ENCODE data around the gene MRPS34.

MRPS34 gene

DNA sequence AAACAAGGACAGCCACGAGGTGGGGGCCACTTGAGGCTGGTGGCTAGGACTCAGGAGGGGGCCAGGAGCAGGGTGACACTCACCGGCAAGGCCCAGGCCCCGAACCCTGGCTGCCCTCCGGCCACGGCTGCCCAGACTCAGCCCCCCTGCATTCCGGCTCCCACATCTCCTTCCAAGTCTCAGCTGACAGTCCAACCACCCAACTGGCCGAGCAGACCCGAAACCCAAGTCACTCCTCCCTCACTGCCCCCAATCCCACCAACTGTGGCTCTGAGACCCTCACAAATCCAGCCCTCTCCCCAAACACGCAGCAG is 44.3 kb upstream of the MRPS34 start (continued):
- TF ChIP-seq ZNF658 (tag by site-specific recombination; IDR thresholded peaks at IDR 0.05): no peak

GRCh38 chr16:1816396-1817275 is 43.7 kb upstream of the MRPS34 start:
- no peak overlapping the region for H3K27ac ChIP-seq (ENCODE audit: extremely low read depth, low read depth, low read length)
- peaks cover 0 to 65% of the 10 kb centered on the region in 2 experiments; a peak in 2 of 3 replicates for H3K36me3 ChIP-seq (ENCODE audit: control insufficient read depth in 2 of 2, insufficient read depth in 1 of 2, low read length in 2 of 2)
- TF ChIP-seq, protein P1, sequence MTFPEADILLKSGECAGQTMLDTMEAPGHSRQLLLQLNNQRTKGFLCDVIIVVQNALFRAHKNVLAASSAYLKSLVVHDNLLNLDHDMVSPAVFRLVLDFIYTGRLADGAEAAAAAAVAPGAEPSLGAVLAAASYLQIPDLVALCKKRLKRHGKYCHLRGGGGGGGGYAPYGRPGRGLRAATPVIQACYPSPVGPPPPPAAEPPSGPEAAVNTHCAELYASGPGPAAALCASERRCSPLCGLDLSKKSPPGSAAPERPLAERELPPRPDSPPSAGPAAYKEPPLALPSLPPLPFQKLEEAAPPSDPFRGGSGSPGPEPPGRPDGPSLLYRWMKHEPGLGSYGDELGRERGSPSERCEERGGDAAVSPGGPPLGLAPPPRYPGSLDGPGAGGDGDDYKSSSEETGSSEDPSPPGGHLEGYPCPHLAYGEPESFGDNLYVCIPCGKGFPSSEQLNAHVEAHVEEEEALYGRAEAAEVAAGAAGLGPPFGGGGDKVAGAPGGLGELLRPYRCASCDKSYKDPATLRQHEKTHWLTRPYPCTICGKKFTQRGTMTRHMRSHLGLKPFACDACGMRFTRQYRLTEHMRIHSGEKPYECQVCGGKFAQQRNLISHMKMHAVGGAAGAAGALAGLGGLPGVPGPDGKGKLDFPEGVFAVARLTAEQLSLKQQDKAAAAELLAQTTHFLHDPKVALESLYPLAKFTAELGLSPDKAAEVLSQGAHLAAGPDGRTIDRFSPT (tag by site-specific recombination; IDR thresholded peaks at IDR 0.05): no peak
- no peak for TF ChIP-seq REPIN1 (tag by site-specific recombination; IDR thresholded peaks at IDR 0.05; ENCODE audit: low read depth)
- TF ChIP-seq ZNF16 (tag by site-specific recombination; IDR thresholded peaks at IDR 0.05; ENCODE audit: low read depth): no peak
- H3K4me1 ChIP-seq (ENCODE audit: control insufficient read depth, insufficient read depth, low read length): no peaks in the 10 kb centered on the region
- POLR2A ChIA-PET: interaction anchor here (0.7 to 0.8 kb wide), 2 partner anchors 34 to 1174 kb away, joined by 3 read pairs; partner anchors contain the start of genes NUBP2 and SPSB3
- CTCF ChIA-PET: interaction anchor here (0.5 kb wide), 1 partner anchor 1040 kb away, joined by 5 read pairs; no protein-coding TSS in a partner anchor
- H3K9me3 ChIP-seq (ENCODE audit: control insufficient read depth, insufficient read depth, low read depth, low read length): no peaks in the 10 kb centered on the region
- no peak overlapping the region for H3K4me3 ChIP-seq (ENCODE audit: low read depth, low read length)

DNA sequence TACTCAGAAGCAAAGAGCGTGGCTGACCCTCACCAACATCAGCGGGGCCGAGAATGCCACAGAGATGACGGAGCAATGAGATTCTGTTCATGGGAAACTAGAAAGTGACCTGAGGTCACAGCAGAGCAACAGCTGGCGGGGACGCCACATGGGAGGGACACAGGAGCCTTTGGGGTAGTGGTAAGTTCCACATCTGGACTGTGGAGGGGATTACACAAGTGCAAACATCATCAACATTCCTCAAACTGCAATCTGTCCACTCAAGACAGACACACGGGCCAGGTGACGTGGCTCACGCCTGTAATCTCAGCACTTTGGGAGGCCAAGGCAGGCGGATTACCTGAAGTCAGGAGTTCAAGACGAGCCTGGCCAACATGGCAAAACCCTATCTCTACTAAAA is 42.5 kb upstream of the MRPS34 start:
- Histone ChIP-seq H3K36me3 (ENCODE audit: control insufficient read depth in 2 of 2, insufficient read depth in 1 of 2, low read length in 2 of 2) (peaks cover 0 to 61% of the 10 kb centered on the region in 2 experiments; a peak in 2 of 3 replicates), H3K27ac (ENCODE audit: extremely low read depth, low read depth, low read length) (no peak overlapping the region), H3K4me1 (ENCODE audit: control insufficient read depth, insufficient read depth, low read length) (no peaks in the 10 kb centered on the region), H3K9me3 (ENCODE audit: control insufficient read depth, insufficient read depth, low read depth, low read length) (no peaks in the 10 kb centered on the region), H3K4me3 (ENCODE audit: low read depth, low read length) (no peak overlapping the region)
- ChIA-PET CTCF (interaction anchor here (0.7 kb wide), 1 partner anchor 16 kb away, joined by 3 read pairs; no protein-coding TSS in a partner anchor), POLR2A (no interaction called here)
- TF ChIP-seq GLIS1 (tag by site-specific recombination; IDR thresholded peaks at IDR 0.05) (no peak), PRDM10 (tag by site-specific recombination; IDR thresholded peaks at IDR 0.05) (peak; percentile 52)

DNA sequence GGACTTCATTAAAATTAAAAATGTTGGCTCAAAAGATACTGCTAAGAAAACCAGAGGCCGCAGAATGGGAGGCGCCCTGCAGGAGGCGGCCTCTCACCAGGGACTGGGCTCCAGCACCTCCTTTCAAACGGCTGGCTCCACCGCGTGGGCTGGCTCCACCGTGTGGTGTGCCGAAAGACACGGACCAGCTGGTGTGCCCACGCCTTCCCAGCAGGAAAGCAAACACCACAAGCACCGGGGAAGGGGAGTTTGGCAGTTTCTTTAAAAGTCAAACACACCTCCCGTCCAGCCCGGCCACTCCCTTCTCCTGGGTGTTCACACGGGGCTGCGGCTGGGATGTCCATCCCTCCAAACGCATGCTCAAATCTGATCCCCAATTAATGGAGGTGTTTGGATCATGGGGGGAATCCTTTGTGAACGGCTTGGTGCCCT is 39.8 kb upstream of the MRPS34 start:
- H3K9me3 ChIP-seq (ENCODE audit: control insufficient read depth, insufficient read depth, low read depth, low read length): no peaks in the 10 kb centered on the region
- H3K4me1 ChIP-seq (ENCODE audit: control insufficient read depth, insufficient read depth, low read length): no peaks in the 10 kb centered on the region
- H3K4me3 ChIP-seq (ENCODE audit: low read depth, low read length): no peak overlapping the region
- CTCF ChIA-PET: interaction anchor here (0.7 to 1.0 kb wide), 3 partner anchors 11 to 115 kb away, joined by 3 to 4 read pairs (median 3); no protein-coding TSS in a partner anchor
- POLR2A ChIA-PET: no interaction called here
- H3K36me3 ChIP-seq (ENCODE audit: control insufficient read depth in 2 of 2, insufficient read depth in 1 of 2, low read length in 2 of 2): peaks cover 3 to 60% of the 10 kb centered on the region in 2 experiments; a peak in 2 of 3 replicates
- no peak overlapping the region for H3K27ac ChIP-seq (ENCODE audit: extremely low read depth, low read depth, low read length)
- TF ChIP-seq, protein P2, sequence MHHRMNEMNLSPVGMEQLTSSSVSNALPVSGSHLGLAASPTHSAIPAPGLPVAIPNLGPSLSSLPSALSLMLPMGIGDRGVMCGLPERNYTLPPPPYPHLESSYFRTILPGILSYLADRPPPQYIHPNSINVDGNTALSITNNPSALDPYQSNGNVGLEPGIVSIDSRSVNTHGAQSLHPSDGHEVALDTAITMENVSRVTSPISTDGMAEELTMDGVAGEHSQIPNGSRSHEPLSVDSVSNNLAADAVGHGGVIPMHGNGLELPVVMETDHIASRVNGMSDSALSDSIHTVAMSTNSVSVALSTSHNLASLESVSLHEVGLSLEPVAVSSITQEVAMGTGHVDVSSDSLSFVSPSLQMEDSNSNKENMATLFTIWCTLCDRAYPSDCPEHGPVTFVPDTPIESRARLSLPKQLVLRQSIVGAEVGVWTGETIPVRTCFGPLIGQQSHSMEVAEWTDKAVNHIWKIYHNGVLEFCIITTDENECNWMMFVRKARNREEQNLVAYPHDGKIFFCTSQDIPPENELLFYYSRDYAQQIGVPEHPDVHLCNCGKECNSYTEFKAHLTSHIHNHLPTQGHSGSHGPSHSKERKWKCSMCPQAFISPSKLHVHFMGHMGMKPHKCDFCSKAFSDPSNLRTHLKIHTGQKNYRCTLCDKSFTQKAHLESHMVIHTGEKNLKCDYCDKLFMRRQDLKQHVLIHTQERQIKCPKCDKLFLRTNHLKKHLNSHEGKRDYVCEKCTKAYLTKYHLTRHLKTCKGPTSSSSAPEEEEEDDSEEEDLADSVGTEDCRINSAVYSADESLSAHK (tag by site-specific recombination; IDR thresholded peaks at IDR 0.05): peak; percentile 72
- TF ChIP-seq ZBTB26 (tag by site-specific recombination; optimal IDR thresholded peaks at IDR 0.05): no peak
- TF ChIP-seq ZNF600 (tag by site-specific recombination; IDR thresholded peaks at IDR 0.05): peak; percentile 62; the same call in 1 of the 2 replicates
- TF ChIP-seq KLF1 (tag by site-specific recombination; IDR thresholded peaks at IDR 0.05): peak; percentile 93
- peak; percentile 24; the same call in 1 of the 2 replicates for TF ChIP-seq ZNF449 (tag by site-specific recombination; IDR thresholded peaks at IDR 0.05)
- TF ChIP-seq IKZF3 (tag by site-specific recombination; IDR thresholded peaks at IDR 0.05): 0 out of 2 replicates have a peak, but pooled peaks have one; percentile 44
- 0 out of 2 replicates have a peak, but pooled peaks have one; percentile 33 for TF ChIP-seq KLF9 (tag by site-specific recombination; IDR thresholded peaks at IDR 0.05; ENCODE audit: low read depth)
- 0 out of 2 replicates have a peak, but pooled peaks have one; percentile 12 for TF ChIP-seq ZNF341 (tag by site-specific recombination; IDR thresholded peaks at IDR 0.05; ENCODE audit: low read depth)
- peak; percentile 62; the same call in 1 of the 2 replicates for TF ChIP-seq KLF16 (tag by site-specific recombination; IDR thresholded peaks at IDR 0.05)
